Spleen (tissue), 11 donors: ENCODE data around the gene DOCK1. TPM values are rescaled to one million over a fixed set of nuclear protein-coding genes. Genes with fewer than 3 reads are reported as not detected.
A peak's percentile ranks its signal among the peaks of the same experiment; 100 is the strongest.

ENCODE experiments used
- DNase-seq: peaks from one replicate; pipeline ENCODE4 v3.0.0-alpha.2; 2020
- H3K27ac ChIP-seq, 8 donors: fragments of 200-600 bp; sonication (generic) in 7 of 8; 1 replicate in 4 of 8; 2 replicates in 4 of 8; pipeline versions ENCODE4 v1.5.0 to v1.8.0; 2016 to 2021; ENCODE audit warnings: inconsistent platforms in 4 of 8, mild to moderate bottlenecking in 4 of 8, moderate library complexity in 1 of 8
- H3K27me3 ChIP-seq, 7 donors: fragments of 200-600 bp; sonication (generic) in 6 of 7; replicated peaks in 1 of 7; 1 replicate in 4 of 7; 2 replicates in 3 of 7; pipeline versions ENCODE4 v1.5.0 to v1.8.0; 2016 to 2021; ENCODE audit warnings: inconsistent platforms in 3 of 7, mild to moderate bottlenecking in 1 of 7
- H3K36me3 ChIP-seq, 6 donors: fragments of 200-600 bp; sonication (generic) in 5 of 6; 1 replicate in 4 of 6; 2 replicates in 2 of 6; pipeline versions ENCODE4 v1.5.0 to v1.8.0; 2016 to 2021; ENCODE audit warnings: inconsistent platforms in 2 of 6
- H3K4me1 ChIP-seq, 6 donors: fragments of 200-600 bp; sonication (generic) in 5 of 6; 1 replicate in 3 of 6; 2 replicates in 3 of 6; pipeline versions ENCODE4 v1.5.0 to v1.8.0; 2016 to 2021; ENCODE audit warnings: inconsistent platforms in 3 of 6
- H3K4me3 ChIP-seq, 8 donors: fragments of 200-600 bp; sonication (generic) in 7 of 8; 1 replicate in 4 of 8; 2 replicates in 4 of 8; pipeline versions ENCODE4 v1.5.0 to v1.8.0; 2016 to 2021; ENCODE audit warnings: inconsistent platforms in 4 of 8, mild to moderate bottlenecking in 4 of 8, moderate library complexity in 2 of 8
- H3K9me3 ChIP-seq, 8 donors: fragments of 200-600 bp; sonication (generic) in 7 of 8; 1 replicate in 4 of 8; 2 replicates in 4 of 8; pipeline versions ENCODE4 v1.5.0 to v1.8.0; 2016 to 2021; ENCODE audit warnings: inconsistent platforms in 4 of 8
- POLR2A ChIP-seq, 3 donors: fragments of 450-650 bp; IDR thresholded peaks; one replicate each; pipeline ENCODE4 v1.5.1; 2017; ENCODE audit warnings: antibody characterized with exemption in 3 of 3, mild to moderate bottlenecking in 1 of 3
- POLR2AphosphoS5 ChIP-seq, 3 donors: sonication (generic); formaldehyde crosslinking; IDR thresholded peaks; one replicate each; pipeline ENCODE4 v1.5.1; 2017; ENCODE audit warnings: antibody characterized with exemption in 3 of 3
- WGBS, 5 donors: extraction: QIAGEN DNeasy Blood & Tissue Kit in 3 of 5; methylation state at CpG; one replicate each; pipeline versions ENCODE4 v1.1.5 to v1.1.7; 2013 to 2018; 5-methylcytosine and 5-hydroxymethylcytosine counted together
- intact Hi-C: fragments of 100-400 bp; cut with DNase I; formaldehyde crosslinking; loops from one replicate; pipeline ENCODE4 v1.15.0; 2023; ENCODE audit warnings: low total_unique reads
- polyA plus RNA-seq, 3 donors: library from polyadenylated mRNA; stranded (reverse); fragments of 200-250 nt; gene quantifications; one replicate each; pipeline ENCODE4 v1.2.1, GENCODE V29; 2013
- total RNA-seq, 7 donors: library from RNA; depleted of rRNA in 3 of 7; stranded (reverse); fragments of >200 nt in 3 of 7; fragmentation: NEBNext Ultra II Directional in 4 of 7; extraction: Animal tissue kit (Norgen Biotek cat#: 25700) in 4 of 7; gene quantifications; one replicate each; pipeline versions ENCODE4 v1.1.0 to v1.2.1, GENCODE V29; 2016 to 2021
- TF ChIP-seq, protein P1 (sequence below), 11 experiments: fragments of 200-600 bp in 7 of 11; fragments of 450-650 bp in 4 of 11; sonication (generic) in 4 of 11; IDR thresholded peaks in 8 of 11; conservative IDR thresholded peaks in 3 of 11; 1 replicate in 7 of 11; 2 replicates in 4 of 11; pipeline versions ENCODE4 v1.4.0 to v1.8.0; 2016 to 2021; ENCODE audit warnings: antibody characterized with exemption in 11 of 11, inconsistent platforms in 4 of 11, mild to moderate bottlenecking in 1 of 11
- donor health status: healthy with polysubstance abuse.
- donor health status: DM: no; HTN: no; CAD: no; lungs with moderate emphysema.
- donor health status: DM: no; HTN: no; CAD: no.
- donor health status: Bipolar disorder and iron deficiency.
- donor health status: healthy.
- donor health status: DM: no; HTN: no; CAD: no.
- donor health status: DM: yes; HTN: yes; CAD: no.

Gene DOCK1
- total and polyA plus RNA-seq, 10 donors: 2.2 to 40.5 (median 25.1) TPM

DNA sequence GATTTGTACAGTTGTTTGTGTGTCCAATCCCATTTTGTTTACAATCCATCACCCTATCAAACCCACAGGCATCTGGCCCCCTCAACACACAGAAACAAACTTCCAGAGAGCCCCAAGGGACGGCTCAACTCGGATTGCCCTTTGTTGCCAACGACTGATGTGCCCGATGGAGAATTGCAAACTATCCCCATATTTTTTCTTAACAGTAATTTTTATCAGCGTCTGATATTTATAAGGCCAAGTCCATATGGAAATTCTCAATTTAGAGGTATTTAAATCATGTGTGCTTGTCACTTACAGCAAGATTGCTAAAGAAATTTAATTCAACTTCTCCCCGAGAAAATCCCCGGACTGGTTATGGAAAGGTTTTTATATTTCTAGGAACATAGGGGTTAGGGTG, 530.0 kb downstream of the DOCK1 start:
- Histone ChIP-seq H3K4me1 (no peaks in the 10 kb centered on the region), H3K36me3 (peaks cover 0 to 36% (median 8%) of the 10 kb centered on the region in 6 donors), H3K27me3 (no peaks in the 10 kb centered on the region), H3K9me3 (peaks cover 0 to 11% (median 0%) of the 10 kb centered on the region in 8 donors), H3K27ac (no peak overlapping the region), H3K4me3 (no peak overlapping the region)
- 81 to 88% (median 84%) methylated on average over 7 of the region's 7 CpGs for WGBS, 5 donors
- intact Hi-C loops: no loop called here
- TF ChIP-seq POLR2A (IDR thresholded peaks at IDR 0.05): no peak
- TF ChIP-seq, protein P1, sequence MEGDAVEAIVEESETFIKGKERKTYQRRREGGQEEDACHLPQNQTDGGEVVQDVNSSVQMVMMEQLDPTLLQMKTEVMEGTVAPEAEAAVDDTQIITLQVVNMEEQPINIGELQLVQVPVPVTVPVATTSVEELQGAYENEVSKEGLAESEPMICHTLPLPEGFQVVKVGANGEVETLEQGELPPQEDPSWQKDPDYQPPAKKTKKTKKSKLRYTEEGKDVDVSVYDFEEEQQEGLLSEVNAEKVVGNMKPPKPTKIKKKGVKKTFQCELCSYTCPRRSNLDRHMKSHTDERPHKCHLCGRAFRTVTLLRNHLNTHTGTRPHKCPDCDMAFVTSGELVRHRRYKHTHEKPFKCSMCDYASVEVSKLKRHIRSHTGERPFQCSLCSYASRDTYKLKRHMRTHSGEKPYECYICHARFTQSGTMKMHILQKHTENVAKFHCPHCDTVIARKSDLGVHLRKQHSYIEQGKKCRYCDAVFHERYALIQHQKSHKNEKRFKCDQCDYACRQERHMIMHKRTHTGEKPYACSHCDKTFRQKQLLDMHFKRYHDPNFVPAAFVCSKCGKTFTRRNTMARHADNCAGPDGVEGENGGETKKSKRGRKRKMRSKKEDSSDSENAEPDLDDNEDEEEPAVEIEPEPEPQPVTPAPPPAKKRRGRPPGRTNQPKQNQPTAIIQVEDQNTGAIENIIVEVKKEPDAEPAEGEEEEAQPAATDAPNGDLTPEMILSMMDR (IDR thresholded peaks at IDR 0.05 in 8 of 11, conservative IDR thresholded peaks at IDR 0.05 in 3 of 11): no peak
- DNase-seq: no peak

DNA sequence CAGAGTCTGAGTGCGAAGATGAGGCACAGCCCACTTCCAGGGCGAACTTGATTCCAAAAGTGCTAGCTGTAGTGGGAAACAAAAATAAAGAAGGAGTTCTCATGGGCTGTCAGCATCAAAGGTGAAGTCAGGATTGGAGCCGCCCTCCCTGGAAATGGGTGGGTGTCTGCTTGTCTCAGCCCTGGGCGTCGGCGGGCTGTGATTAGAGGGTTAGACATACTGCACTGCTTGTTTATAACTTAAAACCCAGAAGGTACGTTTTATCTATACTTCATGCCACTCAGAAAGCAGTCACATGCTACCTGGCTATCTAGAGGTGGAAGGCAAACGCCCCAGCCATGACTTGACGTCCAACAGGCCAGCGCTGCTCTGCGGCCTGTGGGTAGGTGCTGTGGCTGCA, 535.1 kb downstream of the DOCK1 start:
- no peaks in the 10 kb centered on the region for H3K27me3 ChIP-seq
- intact Hi-C loops: no loop called here
- TF ChIP-seq, protein P1 (IDR thresholded peaks at IDR 0.05 in 8 of 11, conservative IDR thresholded peaks at IDR 0.05 in 3 of 11): no peak
- no peak for TF ChIP-seq POLR2A (IDR thresholded peaks at IDR 0.05)
- 83 to 97% (median 86%) methylated on average over 9 to 11 of the region's 11 CpGs for WGBS, 5 donors
- no peak overlapping the region for H3K27ac ChIP-seq
- H3K36me3 ChIP-seq: peaks cover 0 to 40% (median 12%) of the 10 kb centered on the region in 6 donors
- no peak overlapping the region for H3K4me3 ChIP-seq
- H3K4me1 ChIP-seq: no peaks in the 10 kb centered on the region
- H3K9me3 ChIP-seq: no peaks in the 10 kb centered on the region
- no peak for DNase-seq

DNA sequence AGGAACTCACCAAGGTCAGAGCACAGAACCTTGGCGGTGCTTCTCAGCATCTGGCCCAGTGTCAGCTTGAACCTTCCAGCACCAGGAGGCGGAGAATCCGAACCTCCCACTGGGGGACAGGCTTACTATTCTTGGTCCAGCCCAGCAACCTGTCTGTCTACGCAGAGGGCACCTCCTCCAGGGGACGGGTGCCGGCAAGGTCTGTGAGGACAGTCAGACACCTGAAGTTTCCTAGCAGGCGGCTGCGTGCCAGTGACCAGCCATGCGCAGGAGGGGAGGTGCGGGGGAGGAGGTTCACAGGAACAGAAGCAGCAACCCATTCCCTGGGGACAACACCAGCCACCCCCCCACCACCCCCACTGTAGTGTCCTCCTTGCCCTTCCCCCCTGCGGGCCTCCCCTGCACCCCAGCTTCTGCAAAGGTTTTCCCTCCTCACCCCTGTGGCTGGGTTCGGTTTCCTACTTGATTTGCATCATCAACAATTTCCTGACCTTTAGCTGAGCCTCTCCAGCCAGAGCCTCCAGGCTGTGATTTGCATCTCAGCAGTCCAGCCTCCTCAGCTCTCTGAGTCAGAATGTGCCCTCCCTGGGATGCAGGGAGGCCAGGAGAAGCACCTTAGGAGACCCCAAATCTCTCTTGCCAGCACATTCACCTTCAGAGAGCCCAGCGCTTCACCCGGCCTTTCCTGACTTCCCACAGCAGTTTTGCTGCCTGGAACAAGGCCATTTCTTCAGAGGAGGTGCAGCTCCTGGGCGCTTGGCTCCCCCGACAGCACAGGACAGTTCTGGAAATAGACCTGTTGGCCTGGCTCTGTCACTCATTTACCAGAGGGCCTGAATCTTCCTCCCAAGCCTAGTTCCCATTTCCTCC, 536.4 kb downstream of the DOCK1 start:
- Histone ChIP-seq H3K4me1 (no peaks in the 10 kb centered on the region), H3K36me3 (peaks cover 0 to 51% (median 11%) of the 10 kb centered on the region in 6 donors), H3K27me3 (no peaks in the 10 kb centered on the region), H3K9me3 (no peaks in the 10 kb centered on the region), H3K4me3 (no peak overlapping the region), H3K27ac (no peak overlapping the region)
- 79 to 91% (median 81%) methylated on average over 8 to 16 of the region's 16 CpGs for WGBS, 5 donors
- DNase-seq: peak; percentile 61
- intact Hi-C loops: no loop called here
- TF ChIP-seq, protein P1 (IDR thresholded peaks at IDR 0.05 in 8 of 11, conservative IDR thresholded peaks at IDR 0.05 in 3 of 11): no peak
- TF ChIP-seq POLR2A (IDR thresholded peaks at IDR 0.05): no peak
- TF ChIP-seq POLR2AphosphoS5 (IDR thresholded peaks at IDR 0.05): no peak

DNA sequence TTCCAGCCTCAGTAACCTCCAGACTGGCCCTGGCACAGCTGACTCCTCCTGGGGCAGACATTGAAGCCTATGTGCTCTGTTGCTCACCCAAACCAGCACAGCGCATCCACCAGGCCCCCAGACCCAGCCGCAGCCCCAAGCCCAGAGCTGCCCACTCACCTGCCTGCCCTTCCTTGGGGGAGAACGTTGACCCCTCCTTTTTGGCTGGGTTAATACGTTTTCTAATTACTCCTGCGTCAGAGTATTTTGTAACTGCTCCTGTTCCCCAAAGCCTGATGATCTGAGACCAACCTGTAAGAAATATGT, 536.9 kb downstream of the DOCK1 start:
- intact Hi-C loops: no loop called here
- no peak overlapping the region for H3K27ac ChIP-seq
- WGBS, 5 donors: 82 to 98% (median 88%) methylated on average over 5 of the region's 5 CpGs
- H3K27me3 ChIP-seq: no peaks in the 10 kb centered on the region
- H3K4me1 ChIP-seq: no peaks in the 10 kb centered on the region
- TF ChIP-seq, protein P1 (IDR thresholded peaks at IDR 0.05 in 8 of 11, conservative IDR thresholded peaks at IDR 0.05 in 3 of 11): no peak
- TF ChIP-seq POLR2AphosphoS5 (IDR thresholded peaks at IDR 0.05): no peak
- peak; percentile 57 for DNase-seq
- H3K9me3 ChIP-seq: no peaks in the 10 kb centered on the region
- no peak overlapping the region for H3K4me3 ChIP-seq
- H3K36me3 ChIP-seq: peaks cover 0 to 56% (median 13%) of the 10 kb centered on the region in 6 donors
